HG03354 (cell line): ENCODE data around the gene EHD4.

Experiments
- ATAC-seq: cut with Tn5 transposase; IDR thresholded peaks from one replicate; pipeline ENCODE4 v1.9.1; 2021; ENCODE audit warnings: mild to moderate bottlenecking; ENCODE audit not compliant: unreplicated experiment, poor library complexity, severe bottlenecking

Gene EHD4

DNA sequence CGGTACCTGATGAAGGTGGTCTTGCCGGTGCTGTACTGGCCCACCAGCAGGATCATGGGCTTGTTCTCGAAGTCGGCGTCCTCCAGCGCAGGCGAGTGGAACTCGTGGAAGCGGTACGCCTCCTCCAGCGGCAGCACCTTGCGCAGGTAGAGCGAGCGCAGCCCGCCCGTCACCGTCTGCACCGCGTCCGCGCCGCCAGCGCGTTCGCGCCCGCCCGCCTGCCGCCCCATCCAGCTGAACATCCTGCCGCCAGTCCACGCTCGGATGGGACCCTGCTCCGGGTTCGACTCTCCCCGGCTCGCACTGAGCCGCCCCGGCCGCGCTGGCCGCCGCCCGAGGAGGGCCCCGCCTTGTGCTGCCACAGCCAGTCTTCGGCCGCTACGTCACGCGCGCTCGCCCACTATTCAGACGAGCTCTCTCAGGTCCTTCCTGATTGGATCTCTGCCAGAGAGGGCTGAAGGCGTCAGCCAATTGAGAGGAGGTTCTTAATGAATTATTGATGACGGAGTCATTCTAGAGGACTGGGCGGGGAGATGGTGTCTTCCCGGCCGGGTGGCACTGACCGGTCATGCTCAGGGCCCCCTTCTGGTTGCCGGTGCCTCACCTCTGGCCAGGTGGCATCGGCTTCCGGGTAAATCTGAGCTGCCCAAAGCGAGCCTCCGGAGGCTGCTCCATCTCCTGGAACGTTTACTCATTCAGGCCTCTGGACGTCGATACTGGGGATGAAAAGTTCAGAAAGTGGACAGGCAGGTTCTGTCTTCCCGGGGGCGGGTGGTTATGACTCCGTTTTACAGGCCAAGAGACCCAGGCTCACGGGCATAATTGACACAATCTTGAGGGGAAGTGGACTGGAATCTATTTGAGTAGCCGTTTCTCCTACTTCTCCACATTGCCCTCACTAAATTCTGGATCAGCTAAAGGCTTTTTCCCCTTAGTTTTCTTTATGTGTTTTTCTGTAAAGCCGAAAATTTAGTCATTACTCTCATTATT lies at the start of gene EHD4:
EHD4 (minus strand) TSS at position 305 of the 990 bp plus-strand sequence; CDS start at position 242, 63 bp downstream.
- peak; percentile 75 for ATAC-seq

DNA sequence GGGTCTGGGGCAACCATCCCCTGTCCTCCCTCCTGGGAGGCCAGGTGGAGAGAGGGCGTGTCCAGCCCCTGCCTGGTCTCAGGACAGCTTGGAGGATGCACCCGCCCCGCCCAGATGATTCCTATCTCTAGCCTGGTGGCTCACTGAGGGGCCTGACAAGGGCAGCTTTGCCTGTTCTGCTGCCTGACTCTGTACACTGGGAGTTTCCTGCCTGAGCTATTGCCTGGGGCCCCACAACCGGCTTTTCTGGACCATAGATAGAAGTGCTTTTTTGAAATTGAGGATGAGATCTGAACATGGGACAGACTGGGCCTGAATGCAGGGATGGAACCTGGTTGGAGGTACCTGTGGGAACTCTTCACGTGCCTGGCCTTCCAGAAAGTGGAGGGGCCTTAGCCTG lies 49.2 kb upstream of the EHD4 start:
- ATAC-seq: no peak

DNA sequence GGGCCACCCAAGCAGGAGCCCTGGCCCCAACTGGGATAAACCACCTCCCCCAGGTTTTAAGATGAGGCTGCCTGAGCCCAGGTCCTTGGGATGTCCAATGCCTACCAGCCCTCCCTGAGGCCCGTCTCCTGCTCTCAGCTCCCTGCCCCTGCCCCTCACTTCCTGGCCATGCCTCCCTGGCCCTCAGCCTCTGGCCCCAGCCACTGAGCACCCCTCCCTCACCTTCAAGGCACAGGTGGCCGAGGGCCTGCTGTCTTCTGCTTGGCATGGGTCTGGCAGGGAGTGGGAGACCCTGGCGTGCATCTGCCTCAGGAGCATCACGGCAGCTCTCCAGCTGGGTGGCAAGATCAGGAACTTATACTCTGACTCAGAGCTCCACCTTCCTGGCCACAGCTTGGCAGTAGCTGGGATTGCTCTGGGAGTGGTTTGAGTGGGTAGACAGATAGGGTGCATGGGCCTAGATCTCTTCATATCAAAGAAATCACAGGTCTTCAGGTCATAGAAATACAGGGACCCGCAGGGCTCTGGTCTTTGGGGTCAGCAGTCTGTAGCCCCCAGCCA lies 48.4 kb upstream of the EHD4 start, which contains the start of gene PLA2G4E:
PLA2G4E (minus strand) TSS at position 330 of the 561 bp plus-strand sequence; CDS start at position 318, 12 bp downstream.
- ATAC-seq: no peak

DNA sequence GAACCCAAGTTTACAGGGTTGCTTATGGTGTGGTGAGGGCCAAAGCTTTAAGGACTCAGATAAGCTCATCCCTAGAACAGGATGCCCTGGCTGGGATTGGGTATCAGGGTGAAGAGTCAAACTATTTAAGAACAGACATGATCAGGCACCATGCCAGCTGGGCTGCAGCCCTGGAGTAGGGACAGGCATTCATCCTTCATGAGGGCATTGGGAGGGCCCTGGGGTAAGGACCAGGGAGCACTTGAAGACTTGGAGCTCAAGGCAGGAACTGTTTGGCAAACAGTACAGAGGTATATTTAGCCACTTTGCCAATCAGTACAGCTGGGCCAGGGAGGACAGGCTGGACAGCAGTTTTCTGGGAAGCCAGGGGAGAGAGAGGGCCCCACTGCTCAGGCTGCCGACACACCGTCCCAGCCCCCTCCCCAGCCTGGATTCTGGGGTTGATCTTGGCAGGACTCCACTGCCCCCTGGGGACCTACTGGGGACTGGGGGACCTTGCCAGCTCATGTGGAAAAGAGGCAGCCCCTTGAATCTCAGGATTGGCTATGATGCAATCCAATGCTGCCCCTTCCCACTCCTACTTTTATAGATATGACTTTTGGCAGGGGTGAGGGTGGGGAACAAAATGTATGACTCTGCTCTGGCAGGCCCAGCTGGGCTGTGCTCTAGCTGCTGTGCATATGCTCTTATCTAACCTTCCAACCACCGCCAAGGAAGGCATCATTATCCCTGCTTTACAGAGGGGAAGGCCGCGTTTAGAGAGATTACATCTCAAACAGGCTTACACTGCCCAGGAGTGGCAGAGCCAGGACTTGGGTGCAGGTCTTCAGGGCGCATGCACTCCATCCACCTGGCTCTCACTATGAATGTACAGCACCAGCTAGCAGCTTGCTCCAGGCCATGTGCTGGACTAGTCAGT lies 46.2 kb upstream of the EHD4 start:
- no peak for ATAC-seq

DNA sequence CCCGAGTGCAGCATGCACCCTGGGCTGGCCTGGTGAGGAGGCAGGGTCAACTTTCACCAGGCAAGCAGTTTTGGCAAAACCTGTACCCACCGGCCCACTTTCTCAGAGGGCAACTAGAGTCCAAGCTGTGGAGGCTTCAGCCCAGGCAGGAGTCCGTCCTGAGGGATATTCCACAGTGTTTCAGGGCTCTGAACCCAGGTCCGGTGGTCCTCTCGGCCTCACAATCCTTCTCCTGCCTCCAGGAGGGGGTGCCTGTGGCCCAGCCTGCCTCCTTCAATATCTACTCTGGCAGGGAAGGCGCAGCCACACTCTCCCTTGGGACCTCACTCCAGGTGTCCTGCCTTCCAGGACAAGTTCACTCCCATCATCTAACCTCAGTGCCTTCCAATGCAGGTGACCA lies 44.6 kb upstream of the EHD4 start:
- ATAC-seq: no peak

DNA sequence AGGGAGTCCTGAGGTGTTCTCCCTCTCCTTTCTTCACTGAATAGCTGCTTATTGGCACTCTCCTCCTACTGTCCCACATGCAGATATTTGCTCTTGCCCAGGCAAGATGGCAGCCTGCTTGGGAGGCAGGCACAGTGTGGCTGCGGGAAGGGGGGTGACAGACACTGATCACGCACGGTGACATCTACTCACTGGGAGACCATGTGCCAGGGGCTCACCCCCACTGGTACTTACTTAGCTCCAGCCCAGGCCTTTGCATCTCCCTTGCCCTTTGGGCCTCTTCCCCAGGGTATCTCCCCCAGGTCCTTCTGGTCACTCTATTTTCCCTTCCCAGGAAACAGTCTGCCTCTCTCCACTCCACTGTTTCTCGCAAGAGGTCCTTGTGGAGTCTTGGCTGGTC lies 42.0 kb upstream of the EHD4 start:
- ATAC-seq: no peak

DNA sequence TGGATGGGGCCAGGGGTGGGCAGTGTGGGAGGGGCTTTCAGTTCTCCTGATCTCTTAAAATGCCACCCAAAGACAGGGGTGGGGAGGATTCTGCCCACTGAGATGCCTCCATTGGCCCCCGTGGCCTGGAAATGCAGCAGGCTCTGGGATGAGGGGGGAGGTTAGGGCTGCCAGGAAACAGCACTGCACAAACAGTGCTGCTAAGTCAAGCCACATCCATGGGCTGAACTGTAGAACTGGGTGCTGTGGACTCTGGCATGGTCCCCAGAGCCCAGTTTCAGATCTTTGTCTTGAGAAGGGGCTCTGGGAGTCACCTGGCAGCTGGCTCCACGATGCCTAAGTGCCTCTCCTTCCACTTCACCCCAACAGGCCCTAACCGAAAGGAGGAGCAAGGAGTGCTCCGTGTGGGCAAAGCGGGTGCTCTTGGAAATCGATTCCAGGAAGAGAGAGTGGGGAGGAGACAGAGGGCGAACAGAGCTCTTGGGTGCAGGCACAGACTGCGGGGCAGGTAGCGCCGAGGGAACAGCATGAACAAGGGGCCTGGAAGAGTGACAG lies 40.6 kb upstream of the EHD4 start:
- no peak for ATAC-seq

DNA sequence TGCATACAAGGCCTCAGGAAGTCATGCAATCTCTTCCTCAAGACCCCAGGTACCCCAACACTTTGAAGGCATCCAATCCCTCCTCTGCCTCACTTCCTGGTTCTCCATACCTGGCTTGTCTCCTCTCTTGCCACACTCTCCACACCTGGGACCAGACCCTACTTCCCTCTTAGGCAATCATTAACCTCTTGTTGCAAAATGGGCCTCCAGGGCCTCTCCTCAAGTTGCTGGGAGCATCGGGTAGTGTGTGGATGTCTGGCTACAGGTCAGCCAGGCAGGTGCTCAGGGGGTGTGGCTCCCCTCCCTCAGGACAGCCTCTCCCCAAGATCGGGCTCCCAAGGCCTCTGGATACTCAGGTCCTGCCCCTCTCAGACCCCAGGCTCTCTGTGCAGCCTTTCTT lies 39.9 kb upstream of the EHD4 start:
- ATAC-seq: no peak

DNA sequence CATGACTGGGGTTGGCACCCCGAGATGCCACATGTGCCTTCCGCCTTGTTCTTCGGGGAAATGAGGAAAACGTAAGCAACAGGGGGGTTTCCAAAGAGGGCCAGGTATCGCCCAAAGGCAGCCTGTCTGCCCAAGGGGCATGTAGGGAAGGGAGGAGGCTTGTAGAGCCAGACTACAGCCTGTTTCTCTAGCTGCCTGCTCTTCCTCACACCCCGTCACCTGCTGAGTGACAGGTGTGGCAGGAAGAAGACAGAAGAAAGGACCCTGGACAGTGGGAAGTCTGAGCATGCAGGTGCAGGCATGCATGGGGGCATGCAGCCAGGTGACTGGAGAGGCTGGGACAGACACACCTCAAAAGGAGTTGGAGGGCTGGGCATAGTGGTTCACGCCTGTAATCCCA lies 38.7 kb upstream of the EHD4 start:
- no peak for ATAC-seq

DNA sequence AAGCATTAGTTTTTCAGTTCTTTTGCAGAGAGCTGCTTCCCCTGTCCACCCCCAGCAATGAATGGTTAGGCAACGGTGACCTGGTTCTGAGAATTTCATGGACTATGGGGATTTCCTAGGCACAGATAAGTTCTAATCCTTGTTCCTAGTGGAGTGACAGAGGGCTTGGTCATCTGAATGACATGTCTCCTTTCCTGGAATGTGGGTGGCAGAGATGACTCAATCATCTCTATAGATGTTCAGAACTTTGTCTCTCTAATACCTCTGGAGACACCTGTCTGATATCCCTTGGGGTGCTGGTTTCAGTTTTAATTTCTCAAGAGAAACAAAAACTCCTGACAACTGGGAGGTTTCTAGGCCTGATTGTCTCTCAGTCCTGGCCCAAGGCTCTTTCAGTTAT lies 38.1 kb upstream of the EHD4 start:
- ATAC-seq: peak; percentile 82

DNA sequence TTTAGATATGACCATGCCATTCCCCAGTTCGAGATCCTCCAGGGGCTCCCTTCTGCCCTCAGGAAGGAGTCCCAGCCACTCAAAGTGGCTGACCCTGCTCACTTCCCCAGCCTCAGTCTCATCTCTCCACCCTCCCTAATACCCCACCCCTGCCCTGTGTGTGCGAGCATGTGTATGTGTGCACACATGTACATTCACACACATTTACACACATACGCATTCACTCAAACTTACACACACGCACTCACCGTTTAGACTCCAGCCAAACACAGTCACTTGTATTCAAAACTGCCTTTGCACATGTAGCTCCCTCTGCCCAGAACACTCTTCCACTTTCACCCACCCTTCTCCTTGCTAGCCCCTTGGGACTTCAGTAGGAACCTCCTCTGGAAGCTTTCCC lies 37.1 kb upstream of the EHD4 start:
- no peak for ATAC-seq

DNA sequence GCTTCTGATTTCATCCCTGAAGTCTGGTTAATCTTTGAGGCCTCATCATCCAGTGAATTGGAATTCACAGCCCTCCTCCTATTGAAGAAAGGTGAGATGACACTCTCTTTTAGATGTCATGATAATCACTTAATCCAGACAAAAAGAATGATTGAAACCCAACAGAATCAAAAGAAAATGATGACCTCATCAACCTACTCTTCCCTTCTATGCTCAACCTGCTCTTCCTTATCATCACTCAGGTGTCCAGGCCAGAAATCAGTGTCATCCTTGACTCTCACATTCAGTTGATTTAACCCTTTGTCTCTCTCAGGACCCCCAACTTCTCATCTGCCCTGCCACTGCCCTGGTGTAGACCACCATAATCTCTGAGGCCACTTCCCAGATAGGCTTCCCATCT lies 36.7 kb upstream of the EHD4 start:
- no peak for ATAC-seq

DNA sequence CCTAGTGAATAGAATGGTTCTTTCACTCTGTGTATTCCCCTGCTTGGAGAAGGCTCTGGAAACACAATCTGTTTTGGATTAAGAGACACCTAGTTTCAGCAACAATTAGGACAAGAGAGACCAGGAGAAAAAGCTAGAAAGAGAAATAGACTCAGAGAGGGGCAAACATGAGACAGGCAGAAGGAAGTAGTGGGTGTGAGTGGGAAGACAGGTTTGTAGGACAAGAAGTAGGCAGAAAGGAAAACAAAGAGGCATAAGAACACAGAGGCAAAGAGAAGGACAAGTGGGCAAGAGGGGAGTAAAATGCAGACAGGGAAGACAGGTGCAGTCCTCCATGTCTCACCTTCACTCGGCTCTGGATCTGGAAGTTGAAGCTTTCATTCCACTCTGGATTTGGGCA lies 35.0 kb upstream of the EHD4 start:
- no peak for ATAC-seq

DNA sequence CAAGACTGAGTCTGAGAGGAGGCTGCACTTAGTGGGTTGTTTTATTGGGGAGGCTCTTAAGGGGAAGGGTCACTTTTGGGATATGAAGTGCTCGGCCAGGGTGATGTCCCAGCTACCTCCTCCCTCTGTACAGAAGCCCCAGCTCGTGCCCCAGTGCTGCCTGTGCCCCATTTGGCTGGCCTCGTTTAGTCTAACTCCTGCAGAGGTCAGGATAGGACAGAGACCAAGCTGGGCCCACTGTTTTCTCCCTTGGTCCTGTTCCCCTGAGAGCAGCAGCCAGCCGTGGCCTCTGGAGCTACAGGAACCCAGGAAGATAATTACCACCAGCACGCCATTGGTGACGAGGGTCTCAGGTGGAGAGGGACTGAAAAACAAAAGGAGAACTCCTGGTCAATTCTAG lies 30.0 kb upstream of the EHD4 start:
- ATAC-seq: no peak

DNA sequence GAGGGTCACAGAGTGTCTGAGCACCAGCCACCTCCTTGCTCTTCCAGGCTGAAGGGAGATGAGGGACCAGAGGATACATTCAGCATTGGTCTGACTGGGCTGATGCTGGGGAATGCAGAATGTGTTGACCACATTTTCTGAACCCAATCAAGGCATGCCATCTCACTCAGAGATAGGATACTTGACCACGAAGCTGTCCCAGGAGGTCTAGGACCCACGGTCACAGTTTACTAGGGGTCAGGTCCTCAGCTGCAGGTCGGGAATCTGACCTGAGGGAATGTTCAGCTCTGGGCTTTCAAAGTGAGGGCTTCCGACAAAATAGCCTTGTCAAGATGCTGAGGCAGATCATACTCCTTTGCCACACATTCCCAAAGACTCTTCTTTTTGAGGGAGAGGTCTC lies 28.9 kb upstream of the EHD4 start:
- ATAC-seq: no peak

DNA sequence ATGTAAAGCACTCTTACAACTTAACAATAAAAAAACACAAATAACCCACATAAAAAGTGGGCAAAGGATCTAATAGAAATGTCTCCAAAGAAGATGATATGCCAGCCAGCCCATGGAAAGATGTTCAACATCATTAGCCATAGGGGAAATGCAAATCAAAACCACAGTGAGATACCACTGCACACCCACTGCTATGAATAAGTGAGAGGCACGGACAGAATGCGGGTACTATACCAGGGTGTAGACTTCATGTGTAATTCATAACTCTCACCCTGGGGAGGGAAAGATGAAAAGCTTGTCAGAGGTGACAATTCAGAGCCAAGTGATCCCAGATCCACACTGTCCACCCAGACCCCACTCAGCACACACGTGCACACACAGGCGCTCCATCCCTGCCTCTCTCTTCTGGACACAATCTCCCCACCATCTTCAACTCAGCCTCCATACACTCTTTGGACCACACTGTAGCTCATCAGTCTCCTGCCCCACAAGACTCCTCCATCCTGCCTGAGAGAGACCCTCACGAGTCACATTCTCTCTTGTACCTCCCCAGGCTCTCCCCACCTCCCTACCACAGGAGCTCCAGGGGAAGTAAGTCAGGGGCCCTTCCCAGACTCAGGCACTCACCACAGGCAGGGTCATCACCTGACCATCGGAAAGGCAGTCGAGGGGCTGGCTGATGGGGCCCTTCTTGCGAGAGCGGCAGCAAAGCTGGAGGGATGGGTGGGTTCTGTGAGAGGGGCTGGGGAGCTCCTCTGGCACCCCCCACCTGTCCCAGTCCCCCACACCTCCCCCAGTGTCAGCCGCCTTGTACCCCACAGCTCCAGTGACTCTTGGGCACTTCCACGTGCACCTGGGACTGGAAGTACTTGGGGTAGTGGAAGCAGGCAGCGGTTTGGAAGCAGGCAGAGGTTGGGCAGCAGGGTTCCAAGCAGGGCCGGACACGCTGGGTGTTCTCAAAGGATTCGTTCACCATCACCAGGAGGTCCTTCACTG lies 27.2 kb upstream of the EHD4 start:
- ATAC-seq: no peak

DNA sequence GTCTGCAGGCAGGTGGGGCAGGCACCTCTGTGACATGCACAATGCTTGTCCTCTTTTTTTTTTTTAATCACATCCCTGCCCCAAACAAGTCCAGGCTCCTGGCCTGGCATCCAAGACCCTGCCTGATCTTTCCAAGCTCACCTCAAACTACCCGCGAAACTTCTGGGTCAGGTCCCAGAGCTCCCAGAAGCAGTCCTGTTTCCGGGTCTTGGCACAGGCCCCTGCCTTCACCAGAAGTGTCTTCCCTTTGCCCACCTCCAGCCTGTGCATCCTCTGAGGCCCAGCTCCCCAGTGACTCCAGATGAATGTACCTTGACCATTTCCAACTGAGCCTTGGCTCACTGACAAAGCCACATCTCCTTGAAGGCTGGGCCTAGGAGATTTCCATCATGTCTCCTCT lies 25.5 kb upstream of the EHD4 start:
- no peak for ATAC-seq

DNA sequence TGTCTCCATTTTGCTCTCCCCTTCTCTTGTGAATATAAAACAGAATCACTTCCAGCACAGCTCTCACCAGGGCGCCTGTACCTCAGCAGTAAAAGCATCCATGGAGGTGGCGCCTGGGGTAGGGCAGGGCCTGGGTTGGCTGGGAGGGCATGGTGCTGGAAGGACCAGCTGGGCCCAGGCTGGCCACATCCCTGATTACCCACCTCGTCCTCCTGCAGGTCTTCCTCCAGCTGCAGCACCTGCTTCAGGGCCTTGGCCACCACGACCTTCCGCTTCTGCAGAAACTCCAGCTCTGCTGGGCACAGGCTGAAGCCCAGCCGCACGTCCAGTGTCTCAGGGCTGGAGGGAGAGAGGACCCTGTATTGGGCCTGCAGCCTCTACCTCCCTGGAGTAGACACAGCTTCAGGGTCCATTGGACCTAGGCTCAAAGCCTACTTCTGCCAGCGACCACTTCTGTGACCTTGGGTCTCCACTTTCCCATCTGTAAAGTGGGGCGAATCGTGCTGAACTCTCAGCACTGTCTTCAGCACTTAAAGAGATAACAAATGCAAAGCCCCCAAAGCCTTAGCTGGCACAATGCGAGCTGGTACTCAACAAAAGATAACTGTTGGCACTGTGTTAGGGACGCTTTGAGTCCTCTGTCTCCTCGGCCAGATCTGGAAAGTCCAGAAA lies 24.7 kb upstream of the EHD4 start:
- ATAC-seq: no peak
